NCI-H1436 (cell line): ENCODE results near the gene WDR74.
"Not testable (repeated sequence)": the region's sequence is repeated elsewhere in the genome, so short reads cannot be mapped to it uniquely, and the experiment has no call there.

ENCODE experiments used
- DNase-seq: peaks from one replicate; lab custom pipeline; 2025; lab: John Stamatoyannopoulos, UW

The WDR74 gene

DNA sequence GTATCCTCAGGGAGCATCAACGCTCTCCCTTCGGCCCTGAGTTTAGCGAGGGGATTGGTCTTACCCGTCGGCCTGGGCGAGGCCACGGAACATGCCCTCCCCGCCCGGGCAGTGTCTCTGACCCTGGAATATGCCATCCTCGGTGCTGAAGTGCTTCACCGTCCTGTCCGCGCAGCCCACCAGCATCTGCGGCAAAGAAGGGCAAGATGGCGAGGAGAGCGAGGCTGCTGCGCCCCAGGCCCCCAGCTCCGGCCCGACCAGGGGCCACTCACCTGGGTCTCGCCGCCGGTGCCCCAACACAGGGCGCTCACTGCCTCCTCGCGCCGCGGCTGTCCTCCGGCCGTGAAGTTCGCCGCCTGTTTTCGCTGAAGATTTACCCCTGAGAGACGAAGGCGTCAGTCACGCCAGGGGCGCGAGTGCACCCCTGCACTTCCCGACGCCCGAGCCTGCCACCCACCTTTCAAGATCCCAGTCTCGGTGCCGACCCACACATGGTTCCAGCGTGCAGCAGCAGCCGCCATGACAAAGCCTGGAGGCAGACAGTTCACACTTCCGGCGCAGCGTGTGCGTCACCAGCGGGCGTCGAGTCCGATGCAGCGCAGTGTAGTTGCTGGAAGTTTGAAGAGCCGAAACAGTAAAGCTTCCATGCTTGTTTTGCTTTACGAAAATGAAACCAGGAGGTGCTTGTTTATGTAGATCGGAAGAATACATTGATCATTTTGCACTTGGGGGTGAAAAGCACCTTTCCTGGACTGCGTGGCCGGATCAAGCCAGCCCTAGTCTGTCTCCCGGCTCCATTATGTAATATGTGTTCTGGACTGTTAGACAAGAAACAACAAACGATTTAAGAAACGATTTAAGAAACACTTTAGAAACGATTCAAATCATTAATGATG, at the start of gene WDR74:
Gene WDR74 (minus strand): TSS at position 541 of the 896 bp plus-strand sequence. CDS start 20 bp downstream, at position 521.
- DNase-seq = peak; percentile 81

DNA sequence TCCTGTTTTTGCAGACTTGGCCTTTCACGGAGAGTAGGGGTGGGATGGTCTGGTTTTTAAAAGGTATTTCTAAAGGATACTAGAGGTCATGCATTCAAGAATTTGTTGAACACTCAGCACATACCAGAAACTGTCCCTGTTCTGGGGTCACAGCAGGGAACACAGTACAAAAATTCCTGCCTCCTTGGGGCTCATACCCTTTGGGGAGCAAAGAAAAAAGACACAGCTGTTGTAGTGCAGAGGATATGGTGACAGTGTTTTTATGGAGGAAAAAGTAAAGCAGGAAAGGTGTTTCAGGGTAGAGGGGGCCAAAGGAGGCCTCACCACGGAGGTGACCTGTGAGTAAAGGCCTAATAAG, 49.7 kb upstream of the WDR74 start:
- DNase-seq = no peak

- DNase-seq = no peak
These were observed 49.0 kb upstream of the WDR74 start for GRCh38 chr11:62888406-62888805.

GRCh38 chr11:62885137-62885750, 45.9 kb upstream of the WDR74 start:
- DNase-seq = no peak

- DNase-seq = no peak
These were observed 44.3 kb upstream of the WDR74 start for GRCh38 chr11:62883673-62884072.

DNA sequence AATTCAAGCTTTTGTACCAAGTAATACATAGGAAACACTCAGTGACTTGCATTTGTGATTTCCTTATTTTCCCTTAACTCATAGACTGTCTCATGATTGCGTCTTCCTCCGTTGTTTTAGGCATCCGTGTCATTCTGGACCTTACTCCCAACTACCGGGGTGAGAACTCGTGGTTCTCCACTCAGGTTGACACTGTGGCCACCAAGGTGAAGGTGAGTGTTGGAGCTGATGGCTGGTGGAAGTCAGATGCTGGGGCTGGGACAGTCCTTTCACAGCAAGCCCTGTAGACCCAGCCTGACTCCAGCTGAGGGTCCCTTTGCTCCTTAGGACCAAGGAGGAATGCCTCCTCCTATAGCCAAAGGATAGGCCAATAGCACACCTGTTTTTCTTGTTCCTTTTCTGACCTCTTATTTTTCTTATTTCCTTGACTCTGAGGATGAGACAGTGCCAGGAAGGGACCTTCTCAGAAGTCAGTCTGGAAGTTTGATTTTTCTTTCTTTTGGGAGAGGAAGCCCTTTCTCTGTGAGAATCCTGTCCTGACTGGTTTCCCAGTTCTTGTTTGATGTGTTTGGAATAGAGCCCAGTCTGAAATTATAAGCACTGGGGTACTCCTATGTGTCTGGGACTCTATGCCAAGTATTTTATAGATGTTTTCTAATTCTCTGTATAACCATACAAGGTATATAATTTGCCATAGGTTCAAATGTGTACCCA, 43.6 kb upstream of the WDR74 start:
- DNase-seq = no peak

DNA sequence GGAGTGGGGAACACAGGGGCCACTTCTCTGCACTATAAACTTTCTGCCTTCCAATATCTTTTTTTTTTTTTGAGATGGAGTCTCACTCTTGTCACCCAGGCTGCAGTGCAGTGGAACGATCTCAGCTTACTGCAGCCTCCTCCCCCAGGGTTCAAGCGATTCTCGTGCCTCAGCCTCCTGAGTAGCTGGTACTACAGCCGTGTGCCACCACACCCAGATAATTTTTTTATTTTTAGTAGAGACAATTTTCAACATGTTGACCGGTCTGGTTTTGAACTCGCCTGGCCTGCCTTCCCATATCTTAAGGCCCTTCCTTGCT, 43.0 kb upstream of the WDR74 start:
- no peak for DNase-seq

- peak; percentile 93 for DNase-seq
These were observed 42.4 kb upstream of the WDR74 start for GRCh38 chr11:62881579-62882430.

DNA sequence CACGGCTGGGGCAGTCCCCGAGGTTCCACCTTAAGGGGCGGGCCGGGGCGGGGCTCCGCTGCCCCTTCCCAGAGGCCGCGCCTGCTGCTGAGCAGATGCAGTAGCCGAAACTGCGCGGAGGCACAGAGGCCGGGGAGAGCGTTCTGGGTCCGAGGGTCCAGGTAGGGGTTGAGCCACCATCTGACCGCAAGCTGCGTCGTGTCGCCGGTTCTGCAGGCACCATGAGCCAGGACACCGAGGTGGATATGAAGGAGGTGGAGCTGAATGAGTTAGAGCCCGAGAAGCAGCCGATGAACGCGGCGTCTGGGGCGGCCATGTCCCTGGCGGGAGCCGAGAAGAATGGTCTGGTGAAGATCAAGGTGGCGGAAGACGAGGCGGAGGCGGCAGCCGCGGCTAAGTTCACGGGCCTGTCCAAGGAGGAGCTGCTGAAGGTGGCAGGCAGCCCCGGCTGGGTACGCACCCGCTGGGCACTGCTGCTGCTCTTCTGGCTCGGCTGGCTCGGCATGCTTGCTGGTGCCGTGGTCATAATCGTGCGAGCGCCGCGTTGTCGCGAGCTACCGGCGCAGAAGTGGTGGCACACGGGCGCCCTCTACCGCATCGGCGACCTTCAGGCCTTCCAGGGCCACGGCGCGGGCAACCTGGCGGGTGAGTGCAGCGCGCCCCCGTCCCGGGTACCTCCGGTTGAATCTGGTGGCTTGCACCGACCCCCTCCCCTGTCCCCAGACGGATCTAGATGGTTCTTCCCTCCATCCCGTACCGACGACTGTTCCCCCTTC, 41.6 kb upstream of the WDR74 start, which contains the start of gene SLC3A2:
Gene SLC3A2 (plus strand): TSS at position 94 of the 776 bp plus-strand sequence. CDS start 128 bp downstream, at position 222.
- DNase-seq = peak; percentile 91

DNA sequence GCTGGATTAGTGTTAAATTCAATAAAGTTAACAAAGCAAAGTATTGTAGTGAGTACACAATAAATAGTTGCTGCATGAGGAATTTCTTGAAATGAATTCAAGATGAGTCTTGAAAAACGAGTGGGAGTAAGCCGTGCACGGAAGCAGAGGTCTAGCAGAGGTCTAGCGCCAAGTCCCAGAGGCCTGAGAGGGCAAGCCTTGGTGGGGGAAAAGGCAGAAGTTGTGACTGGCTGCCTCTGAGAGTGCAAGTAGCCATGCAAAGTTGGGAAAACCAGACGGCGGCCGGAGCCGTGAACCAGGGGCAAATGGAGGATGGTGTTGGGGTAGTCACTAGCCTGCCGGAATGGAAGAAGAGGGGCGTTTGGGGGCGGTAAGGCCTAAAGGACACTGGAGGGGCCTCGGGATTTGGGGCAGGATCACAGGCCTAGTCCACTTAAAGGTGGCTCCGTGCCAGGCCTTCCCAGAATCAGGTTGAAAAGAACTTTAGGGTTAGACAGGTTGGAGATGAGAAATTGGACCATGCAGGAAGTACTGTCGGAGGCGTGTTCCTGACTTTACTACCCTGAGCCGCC, 40.9 kb upstream of the WDR74 start:
- no peak for DNase-seq

DNA sequence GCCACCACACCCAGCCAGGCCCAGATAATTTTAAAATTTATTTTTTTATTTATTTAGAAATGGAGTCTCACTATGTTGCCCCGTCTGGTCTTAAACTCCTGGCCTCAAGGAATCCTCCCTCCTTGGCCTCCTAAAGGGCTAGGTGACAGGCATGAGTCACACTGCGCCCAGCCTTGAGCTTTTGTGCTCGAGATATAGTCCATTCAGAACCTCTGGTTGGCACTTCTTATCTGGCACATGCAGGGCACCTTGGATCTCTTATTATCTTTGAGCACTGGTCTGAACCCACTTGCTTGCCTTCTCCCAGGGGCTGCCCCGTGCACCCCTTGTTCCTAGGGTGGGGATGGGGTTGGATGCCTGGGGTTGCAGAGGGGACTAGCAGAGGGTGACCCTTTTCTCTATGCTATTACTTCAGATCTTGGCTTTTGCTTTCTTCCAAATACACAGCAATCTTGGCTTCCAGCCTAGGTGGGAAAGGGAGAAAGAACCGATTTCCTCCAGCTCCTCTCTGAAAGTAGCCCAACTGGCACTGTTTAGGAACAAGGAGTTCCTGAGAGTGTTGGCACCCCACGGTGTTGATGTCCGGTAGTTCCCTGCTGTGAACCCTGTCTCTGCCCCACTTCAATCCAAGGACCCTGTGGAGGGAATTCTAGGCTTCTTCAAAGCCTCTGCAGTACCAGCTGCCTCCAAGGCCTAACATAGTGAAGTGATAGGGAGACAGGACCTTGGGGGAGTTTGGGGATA, 40.0 kb upstream of the WDR74 start:
- no peak for DNase-seq

DNA sequence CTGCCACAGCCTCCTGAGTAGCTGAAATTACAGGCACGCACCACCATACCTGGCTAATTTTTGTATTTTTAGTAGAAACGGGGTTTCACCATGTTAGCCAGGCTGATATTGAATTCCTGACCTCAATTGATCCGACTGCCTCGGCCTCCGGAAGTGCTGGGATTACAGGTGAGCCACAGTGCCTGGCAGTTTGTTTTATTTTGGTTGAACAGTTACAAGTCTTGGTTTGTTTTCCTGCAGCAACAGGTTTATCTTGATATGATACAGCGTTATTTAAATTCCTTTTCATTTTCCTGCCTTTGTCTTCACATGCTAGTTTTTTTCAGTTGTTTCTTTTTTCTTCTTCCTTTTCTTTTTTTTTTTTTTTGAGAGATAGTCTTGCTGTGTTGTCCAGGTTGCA, 37.3 kb upstream of the WDR74 start:
- no peak for DNase-seq

DNA sequence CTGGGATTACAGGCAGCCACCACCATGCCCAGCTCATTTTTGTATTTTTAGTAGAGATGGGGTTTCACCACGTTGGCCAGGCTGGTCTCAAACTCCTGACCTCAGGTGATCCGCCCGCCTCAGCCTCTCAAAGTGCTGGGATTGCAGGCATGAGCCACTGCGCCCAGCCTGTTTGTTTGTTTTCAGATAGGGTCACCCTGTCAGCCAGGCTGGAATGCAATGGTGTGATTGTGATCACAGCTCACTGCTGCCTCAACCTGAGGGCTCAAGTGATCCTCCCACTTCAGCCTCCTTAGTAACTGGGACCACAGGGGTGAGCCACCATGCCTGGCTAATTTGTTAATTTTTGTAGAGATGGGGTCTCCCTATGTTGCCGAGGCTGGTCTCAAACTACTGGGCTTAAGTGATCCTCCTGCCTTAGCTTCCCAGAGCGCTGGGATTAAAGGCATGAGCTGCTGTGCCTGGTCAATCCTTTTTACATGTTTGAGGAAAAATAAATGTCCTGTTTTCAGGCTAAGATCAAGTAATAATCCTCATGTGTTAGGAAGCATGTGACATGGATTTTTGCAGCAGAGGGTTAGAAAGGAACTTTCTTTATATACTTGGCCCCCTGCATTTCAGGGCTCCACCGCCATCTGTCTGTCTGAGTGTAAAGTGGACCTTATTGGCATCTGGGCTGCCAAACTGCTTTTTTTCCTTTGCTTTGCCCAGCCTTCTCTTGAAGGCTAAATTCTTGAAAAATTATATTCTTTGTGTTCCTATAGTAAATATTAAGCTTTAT, 36.5 kb upstream of the WDR74 start:
- no peak for DNase-seq

GRCh38 chr11:62874851-62875250, 35.5 kb upstream of the WDR74 start:
- no peak for DNase-seq

- no peak for DNase-seq
These were observed 26.2 kb upstream of the WDR74 start for GRCh38 chr11:62865635-62866034.

- DNase-seq = no peak
These were observed 24.4 kb upstream of the WDR74 start for GRCh38 chr11:62863687-62864335.

- DNase-seq = not testable (repeated sequence)
These were observed 22.3 kb upstream of the WDR74 start for GRCh38 chr11:62861564-62862192.

GRCh38 chr11:62860835-62861563, 21.6 kb upstream of the WDR74 start:
- DNase-seq = no peak
